ENCODE measurements around the gene SMIM1.

DNA sequence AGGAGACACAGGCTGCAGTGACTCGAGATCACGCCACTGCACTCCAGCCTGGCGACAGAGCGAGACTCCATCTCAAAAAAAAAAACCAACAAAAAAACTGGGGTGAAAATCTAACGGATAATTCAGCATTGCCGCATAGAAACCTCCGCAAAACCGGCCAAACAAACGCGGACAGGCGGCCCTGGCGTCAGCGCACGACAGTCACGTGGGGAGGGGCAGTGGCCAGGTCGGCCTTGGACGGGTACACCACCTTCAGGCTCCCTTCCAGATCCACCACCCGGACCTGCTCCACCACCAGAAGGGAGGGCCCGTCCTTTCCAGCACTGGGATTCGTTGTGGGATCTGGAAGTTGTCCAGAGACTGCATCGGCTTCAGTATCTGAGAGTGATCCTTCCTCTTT, 8.4 kb downstream of the SMIM1 start:
- TF ChIP-seq POLR2A (IDR thresholded peaks at IDR 0.05; ENCODE audit: low read length) (no peak), GATA1 (IDR thresholded peaks at IDR 0.05; ENCODE audit: low read depth, low read length) (no peak)
